Measurements from ENCODE around the gene SLC12A8.
"Not testable (repeated sequence)": the region's sequence is repeated elsewhere in the genome, so short reads cannot be mapped to it uniquely, and the experiment has no call there.

The SLC12A8 gene

DNA sequence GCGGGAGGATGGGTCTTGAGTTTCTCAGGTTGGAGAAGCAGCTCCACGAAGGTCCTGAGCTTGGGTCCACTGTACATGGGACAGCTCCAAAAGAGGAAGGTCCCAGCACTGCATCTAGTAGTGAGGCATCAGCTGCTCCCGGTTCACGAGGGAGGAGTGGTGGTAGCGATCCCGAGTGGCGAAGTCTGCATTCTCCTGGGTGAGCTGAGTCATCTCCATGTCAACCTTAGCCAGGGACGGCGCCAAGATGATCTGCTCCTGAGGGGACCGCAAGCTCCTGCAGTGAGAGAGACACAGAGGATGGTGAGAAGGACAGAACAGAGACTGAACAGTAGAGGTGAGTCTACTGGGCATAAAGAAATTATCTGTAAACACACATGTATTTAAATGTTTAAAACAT lies 128.8 kb downstream of the SLC12A8 start:
- Histone ChIP-seq H3K9me3 (ENCODE audit: control insufficient read depth, low read length) (no peaks in the 10 kb centered on the region), H3K4me1 (ENCODE audit: control insufficient read depth, insufficient read depth, low read length, poor library complexity, severe bottlenecking) (no peaks in the 10 kb centered on the region), H3K4me3 (ENCODE audit: insufficient read depth, low read depth, low read length, poor library complexity, severe bottlenecking) (no peak overlapping the region), H3K27ac (ENCODE audit: insufficient read depth, low read length, poor library complexity, severe bottlenecking) (no peak overlapping the region), H3K27me3 (replicated peaks; ENCODE audit: control insufficient read depth, insufficient read depth, low read length, poor library complexity, severe bottlenecking) (no peaks in the 10 kb centered on the region), H3K36me3 (ENCODE audit: control insufficient read depth, insufficient read depth, low read length) (no peaks in the 10 kb centered on the region)
- DNase-seq, result no peak

DNA sequence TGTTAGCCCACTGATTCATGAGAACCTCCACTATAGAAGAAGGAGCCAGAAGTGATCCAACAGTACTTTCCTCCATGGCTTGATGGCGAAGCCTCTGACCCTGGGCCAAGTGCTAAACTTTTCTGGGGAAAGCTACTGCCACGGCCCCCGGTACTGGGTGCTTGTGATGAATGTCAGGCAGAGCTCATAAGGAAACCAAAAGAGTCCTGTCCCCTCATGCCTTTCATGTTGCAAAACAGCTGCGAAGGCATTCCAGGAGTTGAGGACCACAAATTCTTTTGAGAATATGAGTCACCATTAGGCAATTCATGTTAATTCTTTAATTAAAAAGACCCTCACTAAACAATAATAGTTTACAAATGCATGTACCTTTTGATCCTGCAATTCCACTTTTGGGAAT lies 130.2 kb downstream of the SLC12A8 start:
- not testable (repeated sequence) for H3K27ac ChIP-seq (ENCODE audit: insufficient read depth, low read length, poor library complexity, severe bottlenecking); H3K4me3 ChIP-seq (ENCODE audit: insufficient read depth, low read depth, low read length, poor library complexity, severe bottlenecking); H3K4me1 ChIP-seq (ENCODE audit: control insufficient read depth, insufficient read depth, low read length, poor library complexity, severe bottlenecking); DNase-seq; H3K27me3 ChIP-seq (replicated peaks; ENCODE audit: control insufficient read depth, insufficient read depth, low read length, poor library complexity, severe bottlenecking); H3K36me3 ChIP-seq (ENCODE audit: control insufficient read depth, insufficient read depth, low read length); H3K9me3 ChIP-seq (ENCODE audit: control insufficient read depth, low read length)

DNA sequence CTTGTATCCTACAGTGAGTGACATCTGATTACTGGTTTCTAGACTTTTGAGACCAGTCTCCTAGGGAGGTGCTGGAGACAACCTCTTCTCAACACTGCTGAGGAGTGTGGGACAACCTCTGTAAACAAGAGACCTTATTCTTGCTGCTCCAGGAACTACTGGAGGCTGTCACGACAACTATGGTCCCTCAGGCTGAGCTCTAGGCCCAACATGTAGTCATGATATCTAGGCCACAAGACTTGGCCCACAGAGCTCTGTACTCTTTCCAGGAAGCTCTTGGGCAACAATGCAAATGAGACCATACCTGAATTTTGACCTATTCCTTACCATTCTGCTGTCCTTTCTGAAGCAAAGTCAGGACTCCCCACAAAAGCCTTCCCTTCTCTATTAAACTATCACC lies 132.5 kb downstream of the SLC12A8 start:
- Histone ChIP-seq H3K9me3 (ENCODE audit: control insufficient read depth, low read length) (no peaks in the 10 kb centered on the region), H3K4me1 (ENCODE audit: control insufficient read depth, insufficient read depth, low read length, poor library complexity, severe bottlenecking) (no peaks in the 10 kb centered on the region), H3K27me3 (replicated peaks; ENCODE audit: control insufficient read depth, insufficient read depth, low read length, poor library complexity, severe bottlenecking) (no peaks in the 10 kb centered on the region), H3K36me3 (ENCODE audit: control insufficient read depth, insufficient read depth, low read length) (no peaks in the 10 kb centered on the region), H3K4me3 (ENCODE audit: insufficient read depth, low read depth, low read length, poor library complexity, severe bottlenecking) (no peak overlapping the region), H3K27ac (ENCODE audit: insufficient read depth, low read length, poor library complexity, severe bottlenecking) (no peak overlapping the region)
- no peak for DNase-seq

DNA sequence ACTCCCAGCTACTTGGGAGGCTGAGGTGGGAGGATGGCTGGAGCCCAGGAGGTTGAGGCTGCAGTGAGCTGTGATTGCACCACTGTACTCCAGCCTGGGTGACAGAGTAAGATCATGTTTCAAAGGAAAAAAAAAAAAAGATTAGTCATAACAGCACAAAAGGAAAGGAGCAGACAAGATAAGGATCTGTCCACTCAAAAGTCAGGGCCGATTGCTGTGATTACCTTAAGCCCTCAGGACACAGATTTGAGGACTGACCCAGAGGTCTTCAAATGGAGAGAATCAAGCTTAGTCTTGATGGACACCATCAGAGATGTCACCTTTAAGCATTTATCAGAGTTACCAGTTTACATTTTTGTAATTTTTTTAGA lies 132.9 kb downstream of the SLC12A8 start:
- H3K36me3 ChIP-seq (ENCODE audit: control insufficient read depth, insufficient read depth, low read length), result no peaks in the 10 kb centered on the region
- no peak overlapping the region for H3K4me3 ChIP-seq (ENCODE audit: insufficient read depth, low read depth, low read length, poor library complexity, severe bottlenecking)
- H3K27ac ChIP-seq (ENCODE audit: insufficient read depth, low read length, poor library complexity, severe bottlenecking), result no peak overlapping the region
- no peaks in the 10 kb centered on the region for H3K27me3 ChIP-seq (replicated peaks; ENCODE audit: control insufficient read depth, insufficient read depth, low read length, poor library complexity, severe bottlenecking)
- H3K9me3 ChIP-seq (ENCODE audit: control insufficient read depth, low read length), result no peaks in the 10 kb centered on the region
- no peaks in the 10 kb centered on the region for H3K4me1 ChIP-seq (ENCODE audit: control insufficient read depth, insufficient read depth, low read length, poor library complexity, severe bottlenecking)
- DNase-seq, result no peak

DNA sequence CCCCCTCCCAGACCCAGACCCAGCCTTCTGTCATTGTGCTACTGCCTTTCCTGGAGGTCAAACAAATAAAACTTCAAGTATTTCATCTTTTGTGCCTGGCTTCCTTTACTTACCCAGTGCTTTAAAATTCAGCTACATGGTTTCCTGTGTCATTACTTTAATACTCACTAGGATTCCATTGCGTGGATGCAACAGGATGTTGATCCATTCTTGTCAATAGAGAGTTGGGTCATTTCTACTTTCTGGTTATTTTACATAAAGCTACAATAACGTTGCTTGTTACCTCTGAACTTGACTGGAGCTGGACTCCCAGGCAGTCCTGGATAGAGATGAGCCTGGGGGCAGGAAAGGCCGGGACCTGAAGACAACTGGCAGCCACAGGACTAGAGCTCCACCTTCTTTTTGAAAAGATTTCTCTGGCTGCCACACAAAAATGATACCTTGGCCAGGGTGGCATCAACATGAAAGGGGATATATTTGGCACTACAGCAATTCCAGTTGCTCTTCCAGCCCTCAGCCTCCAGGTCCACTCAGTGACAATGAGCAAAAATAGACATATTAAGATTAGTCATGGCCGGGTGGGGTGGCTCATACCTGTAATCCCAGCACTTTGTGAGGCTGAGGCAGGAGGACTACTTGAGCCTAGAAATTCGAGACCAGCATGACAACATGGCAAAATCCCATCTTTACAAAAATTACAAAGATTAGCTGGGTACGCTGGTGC lies 133.4 kb downstream of the SLC12A8 start:
- DNase-seq, result no peak
- H3K36me3 ChIP-seq (ENCODE audit: control insufficient read depth, insufficient read depth, low read length), result no peaks in the 10 kb centered on the region
- no peaks in the 10 kb centered on the region for H3K27me3 ChIP-seq (replicated peaks; ENCODE audit: control insufficient read depth, insufficient read depth, low read length, poor library complexity, severe bottlenecking)
- H3K4me1 ChIP-seq (ENCODE audit: control insufficient read depth, insufficient read depth, low read length, poor library complexity, severe bottlenecking), result no peaks in the 10 kb centered on the region
- H3K9me3 ChIP-seq (ENCODE audit: control insufficient read depth, low read length), result no peaks in the 10 kb centered on the region
- no peak overlapping the region for H3K27ac ChIP-seq (ENCODE audit: insufficient read depth, low read length, poor library complexity, severe bottlenecking)
- no peak overlapping the region for H3K4me3 ChIP-seq (ENCODE audit: insufficient read depth, low read depth, low read length, poor library complexity, severe bottlenecking)

DNA sequence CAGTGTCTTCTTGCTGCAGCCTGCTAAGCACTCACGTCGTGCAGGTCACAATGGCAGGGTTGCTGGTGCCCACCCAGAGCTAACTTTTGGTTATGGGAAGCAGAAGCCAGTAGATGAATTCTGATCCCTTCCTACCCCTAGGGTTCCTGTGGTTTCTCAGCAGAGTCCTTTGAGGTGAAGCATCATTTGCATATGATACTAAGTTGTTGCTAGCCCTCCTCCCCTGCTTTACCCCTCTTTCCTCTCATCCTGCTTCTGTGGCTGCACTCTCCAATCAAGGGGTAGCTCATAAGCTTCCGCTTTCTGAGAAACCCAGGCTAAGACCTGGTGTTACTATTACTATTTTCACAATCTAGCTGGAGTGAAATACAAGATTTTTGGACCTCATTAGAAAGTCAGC lies 134.7 kb downstream of the SLC12A8 start:
- Histone ChIP-seq H3K27ac (ENCODE audit: insufficient read depth, low read length, poor library complexity, severe bottlenecking) (no peak overlapping the region), H3K9me3 (ENCODE audit: control insufficient read depth, low read length) (no peaks in the 10 kb centered on the region), H3K4me3 (ENCODE audit: insufficient read depth, low read depth, low read length, poor library complexity, severe bottlenecking) (no peak overlapping the region), H3K36me3 (ENCODE audit: control insufficient read depth, insufficient read depth, low read length) (no peaks in the 10 kb centered on the region), H3K4me1 (ENCODE audit: control insufficient read depth, insufficient read depth, low read length, poor library complexity, severe bottlenecking) (no peaks in the 10 kb centered on the region), H3K27me3 (replicated peaks; ENCODE audit: control insufficient read depth, insufficient read depth, low read length, poor library complexity, severe bottlenecking) (no peaks in the 10 kb centered on the region)
- no peak for DNase-seq

DNA sequence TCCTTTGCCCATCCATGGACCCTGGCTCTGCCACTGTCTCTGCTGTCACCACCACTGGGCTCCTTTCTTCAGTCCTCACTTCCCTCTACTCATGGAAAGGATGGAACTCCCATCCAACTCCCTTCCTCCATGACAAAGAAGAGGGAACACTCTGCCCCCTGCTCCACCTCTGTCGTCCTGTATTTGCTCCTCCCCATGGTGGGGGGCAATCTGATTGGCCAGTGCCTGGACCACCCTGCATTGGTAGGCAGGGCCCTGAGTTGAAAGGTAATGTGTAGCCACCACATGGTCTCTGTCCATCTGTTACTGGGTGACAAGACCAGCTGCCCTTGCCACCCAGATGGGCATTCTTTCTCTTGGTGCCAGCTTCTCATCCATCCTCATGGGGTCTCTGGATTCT lies 136.1 kb downstream of the SLC12A8 start:
- no peak overlapping the region for H3K4me3 ChIP-seq (ENCODE audit: insufficient read depth, low read depth, low read length, poor library complexity, severe bottlenecking)
- no peaks in the 10 kb centered on the region for H3K36me3 ChIP-seq (ENCODE audit: control insufficient read depth, insufficient read depth, low read length)
- no peaks in the 10 kb centered on the region for H3K27me3 ChIP-seq (replicated peaks; ENCODE audit: control insufficient read depth, insufficient read depth, low read length, poor library complexity, severe bottlenecking)
- H3K9me3 ChIP-seq (ENCODE audit: control insufficient read depth, low read length), result no peaks in the 10 kb centered on the region
- no peaks in the 10 kb centered on the region for H3K4me1 ChIP-seq (ENCODE audit: control insufficient read depth, insufficient read depth, low read length, poor library complexity, severe bottlenecking)
- H3K27ac ChIP-seq (ENCODE audit: insufficient read depth, low read length, poor library complexity, severe bottlenecking), result no peak overlapping the region
- no peak for DNase-seq

DNA sequence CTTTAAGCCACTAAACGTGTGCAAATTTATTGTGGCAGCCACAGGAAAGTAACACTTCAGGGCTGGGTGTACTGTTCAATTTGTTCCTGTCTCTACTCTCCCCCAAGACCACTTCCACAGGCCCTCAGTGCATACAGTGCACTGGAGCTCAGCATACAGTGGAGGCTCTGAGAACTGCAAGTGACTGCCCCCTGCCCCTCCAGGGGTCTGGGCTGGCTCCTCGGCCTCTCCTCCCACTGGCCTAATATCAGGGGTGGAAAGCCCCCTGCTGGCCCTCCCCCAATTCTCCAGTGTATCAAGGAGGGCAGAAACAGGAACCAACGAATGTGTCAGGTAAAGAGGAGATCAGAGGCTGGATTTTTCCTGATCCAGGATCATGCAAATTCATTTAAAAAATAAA lies 136.8 kb downstream of the SLC12A8 start:
- Histone ChIP-seq H3K36me3 (ENCODE audit: control insufficient read depth, insufficient read depth, low read length) (no peaks in the 10 kb centered on the region), H3K27me3 (replicated peaks; ENCODE audit: control insufficient read depth, insufficient read depth, low read length, poor library complexity, severe bottlenecking) (no peaks in the 10 kb centered on the region), H3K9me3 (ENCODE audit: control insufficient read depth, low read length) (no peaks in the 10 kb centered on the region), H3K4me1 (ENCODE audit: control insufficient read depth, insufficient read depth, low read length, poor library complexity, severe bottlenecking) (no peaks in the 10 kb centered on the region), H3K4me3 (ENCODE audit: insufficient read depth, low read depth, low read length, poor library complexity, severe bottlenecking) (no peak overlapping the region), H3K27ac (ENCODE audit: insufficient read depth, low read length, poor library complexity, severe bottlenecking) (no peak overlapping the region)
- no peak for DNase-seq

DNA sequence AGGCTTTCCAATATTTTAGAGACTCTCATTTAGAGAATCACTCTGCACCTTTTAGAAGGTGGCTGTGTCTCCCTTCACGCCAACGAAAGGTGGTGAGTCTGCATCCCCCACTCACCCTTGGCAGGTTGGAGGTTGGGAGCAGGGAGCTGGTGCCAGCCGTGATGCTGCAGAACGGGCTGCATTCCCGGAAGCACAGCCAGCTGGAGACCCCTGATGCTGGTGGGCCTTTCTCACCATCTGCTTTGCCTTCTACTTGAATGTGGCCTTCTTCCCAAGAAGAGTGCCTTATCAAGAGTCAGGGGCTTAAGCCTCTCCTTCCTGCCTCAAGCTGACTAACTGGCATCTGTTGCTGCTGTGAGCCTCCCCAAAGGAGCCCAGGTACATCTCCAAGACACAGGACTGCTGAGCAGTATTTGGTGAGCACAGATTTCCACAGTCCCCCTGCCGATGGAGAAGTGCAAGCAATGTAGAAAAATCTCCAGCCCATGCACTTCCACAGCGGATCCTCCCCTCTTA lies 139.1 kb downstream of the SLC12A8 start:
- Histone ChIP-seq H3K9me3 (ENCODE audit: control insufficient read depth, low read length) (no peaks in the 10 kb centered on the region), H3K4me1 (ENCODE audit: control insufficient read depth, insufficient read depth, low read length, poor library complexity, severe bottlenecking) (no peaks in the 10 kb centered on the region), H3K27ac (ENCODE audit: insufficient read depth, low read length, poor library complexity, severe bottlenecking) (no peak overlapping the region), H3K4me3 (ENCODE audit: insufficient read depth, low read depth, low read length, poor library complexity, severe bottlenecking) (no peak overlapping the region), H3K27me3 (replicated peaks; ENCODE audit: control insufficient read depth, insufficient read depth, low read length, poor library complexity, severe bottlenecking) (no peaks in the 10 kb centered on the region), H3K36me3 (ENCODE audit: control insufficient read depth, insufficient read depth, low read length) (no peaks in the 10 kb centered on the region)
- no peak for DNase-seq

DNA sequence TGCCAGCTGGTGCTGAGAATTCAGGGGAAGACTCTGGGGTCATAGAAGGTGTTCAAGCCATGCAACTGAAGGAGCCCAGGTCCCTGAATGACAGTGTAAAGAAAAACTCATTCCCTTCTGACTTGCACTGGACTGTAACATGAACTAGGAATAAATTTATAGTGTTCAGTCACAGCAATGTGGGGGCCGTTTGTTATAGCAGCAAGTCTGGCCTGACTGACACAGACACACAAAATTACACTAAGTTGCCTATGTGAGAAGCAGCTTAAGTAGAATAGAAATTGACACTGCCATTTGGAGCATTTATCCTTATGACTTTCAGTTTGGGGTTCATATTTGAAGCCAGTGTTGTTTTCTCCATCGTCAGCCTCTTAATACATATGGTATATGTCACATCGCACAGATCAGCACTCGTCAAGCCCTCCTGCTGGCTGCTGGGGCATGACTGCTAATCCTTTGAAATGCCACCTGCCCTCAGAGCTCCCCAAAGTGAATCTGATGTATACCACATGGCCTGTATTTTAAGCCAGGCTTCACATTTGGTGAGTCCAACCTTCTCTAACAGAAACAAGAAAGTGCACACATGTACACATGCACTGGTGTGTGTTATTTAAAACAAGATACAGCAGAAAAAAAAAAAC lies 139.7 kb downstream of the SLC12A8 start:
- Histone ChIP-seq H3K36me3 (ENCODE audit: control insufficient read depth, insufficient read depth, low read length) (no peaks in the 10 kb centered on the region), H3K4me3 (ENCODE audit: insufficient read depth, low read depth, low read length, poor library complexity, severe bottlenecking) (no peak overlapping the region), H3K9me3 (ENCODE audit: control insufficient read depth, low read length) (no peaks in the 10 kb centered on the region), H3K27me3 (replicated peaks; ENCODE audit: control insufficient read depth, insufficient read depth, low read length, poor library complexity, severe bottlenecking) (no peaks in the 10 kb centered on the region), H3K27ac (ENCODE audit: insufficient read depth, low read length, poor library complexity, severe bottlenecking) (no peak overlapping the region), H3K4me1 (ENCODE audit: control insufficient read depth, insufficient read depth, low read length, poor library complexity, severe bottlenecking) (no peaks in the 10 kb centered on the region)
- DNase-seq, result no peak

Measured in effector memory CD4-positive, alpha-beta T cell (primary cell).